Panc1 (cell line): ENCODE results near the gene PCDHB15. TPM values are rescaled to one million over a fixed set of nuclear protein-coding genes. Genes with fewer than 3 reads are reported as not detected.
A peak's percentile ranks its signal among the peaks of the same experiment; 100 is the strongest.

Experiments
- ATAC-seq: fragments of 200-7000 bp; cut with Tn5 transposase; 2 replicates; pipeline ENCODE4 v1.9.1; 2020; ENCODE audit warnings: mild to moderate bottlenecking, moderate library complexity
- Bru-seq: library from RNA; stranded (reverse); fragments of 400-500 nt; gene quantifications from one replicate; lab custom pipeline; 2021; lab: Mats Ljungman, UMichigan
- BruChase-seq, 2 experiments: library from RNA; stranded (reverse); fragments of 400-500 nt; gene quantifications; one replicate each; lab custom pipeline; 2021; lab: Mats Ljungman, UMichigan
- BruUV-seq: library from RNA; stranded (reverse); fragments of 400-500 nt; replicated peaks from 2 replicates; lab custom pipeline; 2021; lab: Mats Ljungman, UMichigan
- CTCF ChIA-PET: fragments of 300-600 bp; sonication (Branson Sonifier 250); formaldehyde crosslinking; loops from one replicate; lab custom pipeline; 2022; ENCODE audit warnings: antibody characterized with exemption; lab: Charles Lee
- POLR2A ChIA-PET: fragments of 300-600 bp; sonication (Branson Sonifier 250); formaldehyde crosslinking; loops from one replicate; lab custom pipeline; 2022; ENCODE audit warnings: antibody characterized with exemption; lab: Charles Lee
- DNase-seq: peaks from one replicate; pipeline ENCODE4 v3.0.0-alpha.2; 2010; ENCODE audit warnings: low read depth, low spot score
- H3K27ac ChIP-seq: 2 replicates; pipeline ENCODE4 v1.5.1; 2011; ENCODE audit warnings: mild to moderate bottlenecking, low read length, inconsistent platforms
- H3K27me3 ChIP-seq: fragments of 200-500 bp; sonication (Bioruptor generic); 2 replicates; pipeline ENCODE4 v1.6.0; 2014; ENCODE audit warnings: low read length, inconsistent platforms; ENCODE audit not compliant: control insufficient read depth, insufficient read depth
- H3K36me3 ChIP-seq: fragments of 200-500 bp; sonication (Bioruptor generic); 2 replicates; pipeline ENCODE4 v1.5.1; 2014; ENCODE audit warnings: inconsistent platforms, mild to moderate bottlenecking, low read length, moderate library complexity; ENCODE audit not compliant: control insufficient read depth, insufficient read depth
- H3K4me1 ChIP-seq: 2 replicates; pipeline ENCODE4 v1.5.1; 2011; ENCODE audit warnings: inconsistent platforms, mild to moderate bottlenecking, low read length, moderate library complexity; ENCODE audit not compliant: control insufficient read depth, insufficient read depth
- H3K4me3 ChIP-seq, 2 experiments: 2 replicates each; pipeline ENCODE4 v1.5.1; 2011 to 2012; ENCODE audit warnings: low read depth in 2 of 2, low read length in 2 of 2, mild to moderate bottlenecking in 2 of 2, inconsistent platforms in 1 of 2, moderate library complexity in 1 of 2
- H3K9me3 ChIP-seq: fragments of 200-500 bp; sonication (Bioruptor generic); 2 replicates; pipeline ENCODE4 v1.5.1; 2014; ENCODE audit warnings: low read depth, mild to moderate bottlenecking, inconsistent platforms, low read length, moderate library complexity; ENCODE audit not compliant: control insufficient read depth, insufficient read depth
- CTCF ChIP-seq: fragments of 450-650 bp; IDR thresholded peaks from 2 replicates; pipeline ENCODE4 v1.5.1; 2017; ENCODE audit warnings: mild to moderate bottlenecking
- POLR2AphosphoS5 ChIP-seq: IDR thresholded peaks from 2 replicates; pipeline ENCODE4 v1.6.1; 2012; ENCODE audit warnings: mild to moderate bottlenecking, low read depth, low read length, moderate library complexity
- REST ChIP-seq, 2 experiments: IDR thresholded peaks; 2 replicates each; pipeline ENCODE4 v1.6.1; 2011 to 2012; ENCODE audit warnings: low read depth in 2 of 2, control low read depth in 1 of 2, low read length in 1 of 2, mild to moderate bottlenecking in 1 of 2, moderate library complexity in 1 of 2; ENCODE audit not compliant: insufficient read depth in 1 of 2
- SIN3A ChIP-seq: IDR thresholded peaks from 2 replicates; pipeline ENCODE4 v1.6.1; 2012; ENCODE audit warnings: low read depth, mild to moderate bottlenecking, low read length, moderate library complexity, borderline replicate concordance; ENCODE audit not compliant: insufficient read depth
- TCF7L2 ChIP-seq: IDR thresholded peaks from 2 replicates; pipeline ENCODE4 v1.6.1; 2011; ENCODE audit warnings: mild to moderate bottlenecking, low read depth, low read length, inconsistent platforms
- in situ Hi-C: cut with HindIII; loops from 2 replicates; pipeline ENCODE4 v1.10.0; 2016; ENCODE audit warnings: low sequenced_read_pairs, low pct_unique_long_range_greater_than_20kb
- intact Hi-C: fragments of 100-400 bp; cut with micrococcal nuclease; formaldehyde crosslinking; loops from one replicate; pipeline ENCODE4 v1.10.0; 2022; ENCODE audit not compliant: unreplicated experiment
- long read RNA-seq: library from polyadenylated mRNA; unstranded; transcript quantifications from one replicate; pipeline ENCODE4 v2.0.0, GENCODE V29; 2021; ENCODE audit not compliant: unreplicated experiment
- polyA plus RNA-seq: library from polyadenylated mRNA; unstranded; fragments of >200 nt; gene quantifications from one replicate; pipeline ENCODE4 v1.2.1, GENCODE V29; 2012; ENCODE audit warnings: missing spikeins; ENCODE audit not compliant: insufficient read length
- total RNA-seq: library from RNA; stranded (reverse); gene quantifications from one replicate; pipeline ENCODE4 v1.2.1, GENCODE V29; 2021; ENCODE audit not compliant: unreplicated experiment

Gene PCDHB15
- 0.15 TPM for total RNA-seq
- 0.27 TPM for polyA plus RNA-seq
- percentile 25 among the genes with signal in this experiment for Bru-seq, nascent RNA
- percentile 38 among the genes with signal in this experiment for BruChase-seq, experiment 1, labeled RNA remaining after a 2-hour chase
- BruChase-seq, experiment 2, labeled RNA remaining after a 6-hour chase = percentile 34 among the genes with signal in this experiment
- long read RNA-seq = 0 reads

GRCh38 chr5:141245250-141245717 lies at the start of gene PCDHB15:
Gene PCDHB15, plus strand, starts transcription at chr5:141245395. Its CDS starts 184 bp downstream, at chr5:141245579.
- DNase-seq = no peak
- H3K27me3 ChIP-seq = no peaks in the 10 kb centered on the region
- no peak within 1 kb of the TSS for H3K4me3 ChIP-seq
- H3K36me3 ChIP-seq = no peaks in the 10 kb centered on the region
- H3K4me1 ChIP-seq = no peaks in the 10 kb centered on the region
- ATAC-seq = no peak
- CTCF ChIA-PET = no interaction called here
- H3K9me3 ChIP-seq = peaks cover 53% of the 10 kb centered on the region
- POLR2A ChIA-PET = interaction anchor here (0.7 kb wide), 1 partner anchor 46 kb away, joined by 7 read pairs; the partner anchor contains the start of gene PCDHB11
- no peak for TF ChIP-seq SIN3A
- no peak for TF ChIP-seq TCF7L2
- TF ChIP-seq POLR2AphosphoS5 = no peak
- TF ChIP-seq REST (IDR thresholded peaks at IDR 0.05; ENCODE audit: insufficient read depth in 1 of 2, low read depth in 2 of 2, low read length in 1 of 2) = no peak
- TF ChIP-seq CTCF = no peak
- intact Hi-C loops = no loop called here
- no TSS peak for BruUV-seq
- in situ Hi-C loops = no loop called here
- H3K27ac ChIP-seq = no peak within 1 kb of the TSS

GRCh38 chr5:141196363-141196762 lies 48.8 kb upstream of the PCDHB15 start:
- ChIA-PET CTCF (interaction anchor here (0.5 to 0.9 kb wide), 3 partner anchors 99 to 354 kb away, joined by 3 read pairs; no protein-coding TSS in a partner anchor), POLR2A (interaction anchor here (0.6 kb wide), 1 partner anchor 29 kb away, joined by 3 read pairs; no protein-coding TSS in a partner anchor)
- in situ Hi-C loops = loop anchor here (25.0 kb wide), 2 partner anchors 109 to 141 kb away; partner anchors contain the start of genes PCDHB2, PCDHGA1, PCDHGA2 and PCDHGA3
- peaks cover 2% of the 10 kb centered on the region for H3K27me3 ChIP-seq
- H3K9me3 ChIP-seq = peaks cover 16% of the 10 kb centered on the region; the same call in 1 of the 2 replicates
- no peak overlapping the region for H3K4me3 ChIP-seq
- no peak for TF ChIP-seq POLR2AphosphoS5
- TF ChIP-seq CTCF = no peak
- TF ChIP-seq TCF7L2 = no peak
- TF ChIP-seq REST (IDR thresholded peaks at IDR 0.05; ENCODE audit: insufficient read depth in 1 of 2, low read depth in 2 of 2, low read length in 1 of 2) = no peak
- TF ChIP-seq SIN3A = no peak
- ATAC-seq (no peak), DNase-seq (no peak)
- H3K27ac ChIP-seq = no peak overlapping the region
- no peaks in the 10 kb centered on the region for H3K4me1 ChIP-seq
- intact Hi-C loops = no loop called here
- BruUV-seq = no TSS peak
- no peaks in the 10 kb centered on the region for H3K36me3 ChIP-seq
